ENCODE measurements around the gene MEGF9. TPM values are rescaled to one million over a fixed set of nuclear protein-coding genes. Genes with fewer than 3 reads are reported as not detected.
A peak's percentile ranks its signal among the peaks of the same experiment; 100 is the strongest.

The MEGF9 gene
- total RNA-seq, 1 experiment from 2014 or later, result 35.7 TPM

- CTCF ChIA-PET, result interaction anchor here (0.6 to 1.1 kb wide), 14 partner anchors 33 to 820 kb away, joined by 3 to 9 read pairs (median 4); partner anchors contain the start of gene RAB14
- intact Hi-C loops (cut with micrococcal nuclease; ENCODE audit: unreplicated experiment), result loop anchor here (1.0 to 10.0 kb wide), 5 partner anchors 95 to 785 kb away; partner anchors contain the start of gene MEGF9
- H3K9me3 ChIP-seq (ENCODE audit: insufficient read depth, low read depth), result no peaks in the 10 kb centered on the region
- no peak overlapping the region for H3K4me3 ChIP-seq
- peak overlapping the region; percentile 41 for H3K27ac ChIP-seq
- BruUV-seq (replicated peaks), result no TSS peak
- peak; percentile 89 for TF ChIP-seq CTCF (conservative IDR thresholded peaks at IDR 0.05)
- no peak for TF ChIP-seq EZH2 (IDR thresholded peaks at IDR 0.05; ENCODE audit: low read depth)
- H4K20me1 ChIP-seq (ENCODE audit: insufficient read depth), result no peaks in the 10 kb centered on the region; the same call in none of the 2 replicates
- H3K4me1 ChIP-seq (replicated peaks; ENCODE audit: insufficient read depth), result peaks cover 20% of the 10 kb centered on the region
- POLR2A ChIA-PET (ENCODE audit: unreplicated experiment), result interaction anchor here (0.6 to 0.7 kb wide), 4 partner anchors 23 to 451 kb away, joined by 4 to 9 read pairs (median 6); no protein-coding TSS in a partner anchor
- peaks cover 13% of the 10 kb centered on the region; the same call in 1 of the 2 replicates for H3K36me3 ChIP-seq (ENCODE audit: low read depth)
- peaks cover 47% of the 10 kb centered on the region for H3F3A ChIP-seq (ENCODE audit: insufficient read depth, low read depth)
- H2AFZ ChIP-seq, result no peak overlapping the region
- H3K27me3 ChIP-seq (ENCODE audit: insufficient read depth, low read depth), result no peaks in the 10 kb centered on the region
- peak; percentile 49 for DNase-seq
- peak overlapping the region; percentile 43 for H3K4me2 ChIP-seq
- no peaks in the 10 kb centered on the region for H3K9me2 ChIP-seq (ENCODE audit: insufficient read depth)
- H3K79me2 ChIP-seq (ENCODE audit: low read depth), result 0 out of 2 replicates have a peak, but pooled peaks cover 11% of the 10 kb centered on the region
Measured at GRCh38 chr9:120619751-120620655, 94.3 kb downstream of the MEGF9 start.

GRCh38 chr9:120616966-120617935 lies 97.0 kb downstream of the MEGF9 start:
- Histone ChIP-seq H3K9me3 (ENCODE audit: insufficient read depth, low read depth) (no peaks in the 10 kb centered on the region), H3K4me1 (replicated peaks; ENCODE audit: insufficient read depth) (peaks cover 20% of the 10 kb centered on the region), H3F3A (ENCODE audit: insufficient read depth, low read depth) (peaks cover 34% of the 10 kb centered on the region), H3K4me3 (no peak overlapping the region), H2AFZ (no peak overlapping the region), H3K36me3 (ENCODE audit: low read depth) (peaks cover 9% of the 10 kb centered on the region; the same call in 1 of the 2 replicates), H4K20me1 (ENCODE audit: insufficient read depth) (no peaks in the 10 kb centered on the region; the same call in none of the 2 replicates), H3K27me3 (ENCODE audit: insufficient read depth, low read depth) (no peaks in the 10 kb centered on the region), H3K4me2 (no peak overlapping the region), H3K27ac (0 out of 2 replicates have a peak overlapping the region, but pooled peaks have one; percentile 5), H3K79me2 (ENCODE audit: low read depth) (no peaks in the 10 kb centered on the region), H3K9me2 (ENCODE audit: insufficient read depth) (no peaks in the 10 kb centered on the region)
- intact Hi-C loops (cut with micrococcal nuclease; ENCODE audit: unreplicated experiment), result loop anchor here (10.0 kb wide), 1 partner anchor 788 kb away; no protein-coding TSS in a partner anchor
- TF ChIP-seq CTCF (conservative IDR thresholded peaks at IDR 0.05), result no peak
- TF ChIP-seq EZH2 (IDR thresholded peaks at IDR 0.05; ENCODE audit: low read depth), result no peak
- BruUV-seq (replicated peaks), result no TSS peak
- POLR2A ChIA-PET (ENCODE audit: unreplicated experiment), result interaction anchor here (0.5 kb wide), 1 partner anchor 38 kb away, joined by 5 read pairs; no protein-coding TSS in a partner anchor
- DNase-seq, result no peak
- CTCF ChIA-PET, result no interaction called here

Data from PC-9 (cell line).